WERI-Rb-1 (cell line): ENCODE results near the gene PIK3R6.
"Not testable (repeated sequence)": the region's sequence is repeated elsewhere in the genome, so short reads cannot be mapped to it uniquely, and the experiment has no call there.

ENCODE experiments used
- DNase-seq: peaks from one replicate; pipeline ENCODE4 v3.0.0-alpha.2; 2020
- H3K27ac ChIP-seq: fragments of 250-450 bp; sonication (Bioruptor Pico); 2 replicates; pipeline ENCODE4 v1.5.1; 2020; ENCODE audit warnings: mild to moderate bottlenecking, moderate library complexity
- H3K27me3 ChIP-seq: fragments of 250-450 bp; sonication (Bioruptor Pico); 2 replicates; pipeline ENCODE4 v1.5.1; 2021; ENCODE audit warnings: mild to moderate bottlenecking, low read depth, moderate library complexity; ENCODE audit not compliant: insufficient read depth, severe bottlenecking
- H3K36me3 ChIP-seq: fragments of 250-450 bp; sonication (Bioruptor Pico); 2 replicates; pipeline ENCODE4 v1.5.1; 2020; ENCODE audit warnings: mild to moderate bottlenecking, moderate library complexity
- H3K4me3 ChIP-seq: 2 replicates; pipeline ENCODE4 v1.5.1; 2011; ENCODE audit warnings: low read depth, mild to moderate bottlenecking, control low read depth, low read length
- H3K9me3 ChIP-seq: fragments of 250-450 bp; sonication (Bioruptor Pico); 2 replicates; pipeline ENCODE4 v1.5.1; 2021; ENCODE audit warnings: mild to moderate bottlenecking, moderate library complexity; ENCODE audit not compliant: severe bottlenecking
- TF ChIP-seq, protein P1 (sequence below): IDR thresholded peaks from 2 replicates; pipeline ENCODE4 v1.5.1; 2011; ENCODE audit warnings: low read depth, mild to moderate bottlenecking, control low read depth, inconsistent platforms, low read length

Gene PIK3R6

DNA sequence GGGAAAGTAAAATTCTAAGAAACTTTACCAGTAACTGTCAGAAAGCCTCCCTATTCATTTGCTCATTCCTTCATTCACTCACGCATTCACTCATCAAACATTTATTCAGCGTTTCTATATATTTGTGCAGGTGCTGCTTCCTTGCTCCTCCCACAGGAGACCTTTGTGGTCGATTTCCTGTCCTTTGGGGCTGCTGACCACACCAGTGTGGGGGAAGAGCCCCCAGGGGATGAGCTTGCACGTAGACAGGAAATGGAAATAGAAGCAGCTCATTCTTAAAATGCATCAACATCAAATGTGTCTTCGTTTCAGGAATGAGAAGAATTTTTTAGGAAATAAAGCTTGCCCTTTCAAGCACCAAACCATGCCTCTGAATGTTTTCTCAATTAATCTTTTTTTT is 9.6 kb downstream of the PIK3R6 start:
- TF ChIP-seq, protein P1, sequence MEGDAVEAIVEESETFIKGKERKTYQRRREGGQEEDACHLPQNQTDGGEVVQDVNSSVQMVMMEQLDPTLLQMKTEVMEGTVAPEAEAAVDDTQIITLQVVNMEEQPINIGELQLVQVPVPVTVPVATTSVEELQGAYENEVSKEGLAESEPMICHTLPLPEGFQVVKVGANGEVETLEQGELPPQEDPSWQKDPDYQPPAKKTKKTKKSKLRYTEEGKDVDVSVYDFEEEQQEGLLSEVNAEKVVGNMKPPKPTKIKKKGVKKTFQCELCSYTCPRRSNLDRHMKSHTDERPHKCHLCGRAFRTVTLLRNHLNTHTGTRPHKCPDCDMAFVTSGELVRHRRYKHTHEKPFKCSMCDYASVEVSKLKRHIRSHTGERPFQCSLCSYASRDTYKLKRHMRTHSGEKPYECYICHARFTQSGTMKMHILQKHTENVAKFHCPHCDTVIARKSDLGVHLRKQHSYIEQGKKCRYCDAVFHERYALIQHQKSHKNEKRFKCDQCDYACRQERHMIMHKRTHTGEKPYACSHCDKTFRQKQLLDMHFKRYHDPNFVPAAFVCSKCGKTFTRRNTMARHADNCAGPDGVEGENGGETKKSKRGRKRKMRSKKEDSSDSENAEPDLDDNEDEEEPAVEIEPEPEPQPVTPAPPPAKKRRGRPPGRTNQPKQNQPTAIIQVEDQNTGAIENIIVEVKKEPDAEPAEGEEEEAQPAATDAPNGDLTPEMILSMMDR = no peak
- Histone ChIP-seq H3K27me3 (no peaks in the 10 kb centered on the region), H3K36me3 (no peaks in the 10 kb centered on the region), H3K9me3 (no peaks in the 10 kb centered on the region), H3K27ac (no peak overlapping the region), H3K4me3 (no peak overlapping the region)
- no peak for DNase-seq

DNA sequence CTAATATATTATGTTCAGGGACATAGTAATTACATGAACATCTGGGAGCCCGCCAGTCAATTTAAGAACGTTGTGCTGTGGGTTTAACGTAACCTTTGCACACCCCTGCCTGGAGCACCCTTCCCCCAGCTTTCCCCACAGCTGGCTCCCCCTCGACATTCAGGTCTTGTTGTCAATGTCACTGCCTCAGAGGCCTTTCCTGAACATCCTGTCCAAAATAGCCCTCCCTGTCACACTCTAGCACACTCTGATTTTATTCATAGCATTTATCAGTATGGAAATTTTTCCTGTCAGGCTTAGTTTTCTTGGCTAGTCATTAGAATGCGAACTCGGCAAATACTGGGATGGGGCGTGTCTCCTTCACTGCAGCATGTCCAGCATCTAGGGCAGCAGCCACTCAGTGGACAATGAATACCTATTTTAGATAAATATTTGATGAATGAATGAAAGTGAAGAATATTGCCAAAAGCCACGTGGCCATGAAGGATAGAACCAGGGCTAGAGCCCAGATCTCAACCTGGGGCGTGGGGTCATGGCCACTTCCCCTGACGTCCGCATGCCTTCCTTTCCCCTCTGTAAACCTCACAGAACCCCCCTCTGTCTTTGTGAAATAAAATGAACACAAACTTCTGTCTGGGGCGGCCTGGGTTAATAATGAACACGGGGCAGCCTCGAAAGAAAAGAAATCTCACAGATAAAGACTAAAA is 10.5 kb downstream of the PIK3R6 start:
- H3K9me3 ChIP-seq = no peaks in the 10 kb centered on the region
- no peak overlapping the region for H3K4me3 ChIP-seq
- no peak overlapping the region for H3K27ac ChIP-seq
- TF ChIP-seq, protein P1 = no peak
- no peak for DNase-seq
- H3K27me3 ChIP-seq = no peaks in the 10 kb centered on the region
- no peaks in the 10 kb centered on the region for H3K36me3 ChIP-seq

GRCh38 chr17:8856205-8856603 is 11.3 kb downstream of the PIK3R6 start:
- not testable (repeated sequence) for H3K27ac ChIP-seq, H3K9me3 ChIP-seq, H3K4me3 ChIP-seq, DNase-seq, H3K36me3 ChIP-seq, H3K27me3 ChIP-seq

- no peak for DNase-seq
Measured at GRCh38 chr17:8855477-8856204, 11.8 kb downstream of the PIK3R6 start.

DNA sequence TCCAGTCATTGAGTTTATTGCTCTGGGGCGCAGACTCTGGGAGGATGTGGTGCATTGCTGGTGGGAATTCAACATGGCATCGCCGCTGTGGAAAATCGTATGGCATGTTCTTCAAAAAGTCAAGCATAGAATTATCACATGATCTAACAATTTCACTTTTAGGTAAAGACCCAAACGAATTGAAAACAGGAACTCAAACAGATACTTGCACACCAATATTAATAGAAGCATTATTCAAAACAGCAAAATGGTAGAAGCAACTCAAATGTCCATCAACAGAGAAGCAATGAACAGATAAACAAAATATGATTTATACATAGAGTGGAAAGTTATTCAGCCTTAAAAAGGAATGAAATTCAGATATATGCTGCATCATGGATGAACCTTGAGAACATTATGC is 15.9 kb downstream of the PIK3R6 start:
- no peak overlapping the region for H3K4me3 ChIP-seq
- no peaks in the 10 kb centered on the region for H3K27me3 ChIP-seq
- no peaks in the 10 kb centered on the region for H3K9me3 ChIP-seq
- TF ChIP-seq, protein P1 = no peak
- H3K36me3 ChIP-seq = no peaks in the 10 kb centered on the region
- no peak for DNase-seq
- no peak overlapping the region for H3K27ac ChIP-seq

More at GRCh38 chr17:8855477-8856204, 11.8 kb downstream of the PIK3R6 start:
- Histone ChIP-seq H3K27ac (no peak overlapping the region), H3K27me3 (no peaks in the 10 kb centered on the region), H3K36me3 (no peaks in the 10 kb centered on the region), H3K4me3 (no peak overlapping the region), H3K9me3 (no peaks in the 10 kb centered on the region)
- TF ChIP-seq, protein P1 = no peak

DNA sequence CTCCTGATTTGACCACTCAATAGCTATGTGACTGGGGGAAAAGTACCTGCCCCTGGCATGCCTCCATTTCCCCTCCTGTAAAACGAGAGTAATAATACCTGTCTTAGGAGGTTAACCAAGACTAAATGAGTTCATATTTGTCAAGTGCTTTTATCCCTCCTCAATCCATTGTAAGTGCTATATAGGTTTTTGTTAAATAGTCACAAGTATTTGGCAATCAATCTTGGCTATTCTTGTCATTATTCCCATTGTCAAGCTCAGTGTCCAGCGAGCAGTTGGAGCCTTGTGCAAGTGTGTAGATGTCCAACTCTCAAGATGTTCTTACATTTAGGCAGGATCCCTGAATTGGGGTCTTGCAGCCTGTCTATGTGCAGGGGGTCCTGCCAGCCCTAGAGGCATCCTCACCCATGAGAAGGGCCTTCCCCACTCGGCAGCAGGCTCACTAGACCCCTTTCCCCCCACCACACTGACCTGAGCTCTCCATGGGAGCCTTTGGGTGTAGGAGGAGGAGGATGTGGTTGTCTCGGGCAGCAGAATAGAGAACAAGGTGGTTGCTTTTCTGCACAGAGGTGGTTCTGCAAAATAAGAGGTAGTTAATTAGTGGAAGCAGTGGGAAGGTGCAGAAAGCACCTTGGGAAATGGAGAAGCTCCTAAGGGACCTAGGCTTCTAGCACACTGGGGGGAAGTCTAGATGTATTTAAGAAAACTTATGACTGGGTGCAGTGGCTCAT is 18.0 kb downstream of the PIK3R6 start:
- DNase-seq = no peak
- Histone ChIP-seq H3K27me3 (no peaks in the 10 kb centered on the region), H3K36me3 (no peaks in the 10 kb centered on the region), H3K27ac (no peak overlapping the region), H3K4me3 (no peak overlapping the region), H3K9me3 (no peaks in the 10 kb centered on the region)
- TF ChIP-seq, protein P1 = no peak
